T1000 (cell line): ENCODE results near the gene RFX7.
A peak's percentile ranks its signal among the peaks of the same experiment; 100 is the strongest.

Source experiments
- DNase-seq: peaks from one replicate; lab custom pipeline; 2025; ENCODE audit warnings: mixed read lengths; lab: John Stamatoyannopoulos, UW

Gene RFX7

GRCh38 chr15:56045068-56045748 lies 198.5 kb downstream of the RFX7 start:
- no peak for DNase-seq

- DNase-seq, result no peak
Observed at GRCh38 chr15:56042982-56043980, 200.4 kb downstream of the RFX7 start.

- DNase-seq, result no peak
Observed at GRCh38 chr15:56042498-56042897, 201.2 kb downstream of the RFX7 start.

- no peak for DNase-seq
Observed at GRCh38 chr15:56042031-56042430, 201.6 kb downstream of the RFX7 start.

- DNase-seq, result peak; percentile 42
Observed at GRCh38 chr15:56040081-56041035, 203.3 kb downstream of the RFX7 start.

GRCh38 chr15:56038707-56039106 lies 205.0 kb downstream of the RFX7 start:
- no peak for DNase-seq

- no peak for DNase-seq
Observed at GRCh38 chr15:56038015-56038414, 205.7 kb downstream of the RFX7 start.
